HT1080 (cell line): ENCODE measurements around the gene FMNL2. TPM values are rescaled to one million over a fixed set of nuclear protein-coding genes. Genes with fewer than 3 reads are reported as not detected.
A peak's percentile ranks its signal among the peaks of the same experiment; 100 is the strongest.
"Not testable (repeated sequence)": the region's sequence is repeated elsewhere in the genome, so short reads cannot be mapped to it uniquely, and the experiment has no call there.

Experiments
- DNase-seq: peaks from one replicate; pipeline ENCODE4 v3.0.0-alpha.2; 2015; ENCODE audit warnings: low read depth
- total RNA-seq: library from RNA; depleted of rRNA; stranded (reverse); fragments of >200 nt; shearing (Covaris generic); gene quantifications from 2 replicates; pipeline ENCODE4 v1.2.3, GENCODE V29; 2014

The FMNL2 gene
- total RNA-seq, 1 experiment from 2014 or later = 42.6 TPM

DNA sequence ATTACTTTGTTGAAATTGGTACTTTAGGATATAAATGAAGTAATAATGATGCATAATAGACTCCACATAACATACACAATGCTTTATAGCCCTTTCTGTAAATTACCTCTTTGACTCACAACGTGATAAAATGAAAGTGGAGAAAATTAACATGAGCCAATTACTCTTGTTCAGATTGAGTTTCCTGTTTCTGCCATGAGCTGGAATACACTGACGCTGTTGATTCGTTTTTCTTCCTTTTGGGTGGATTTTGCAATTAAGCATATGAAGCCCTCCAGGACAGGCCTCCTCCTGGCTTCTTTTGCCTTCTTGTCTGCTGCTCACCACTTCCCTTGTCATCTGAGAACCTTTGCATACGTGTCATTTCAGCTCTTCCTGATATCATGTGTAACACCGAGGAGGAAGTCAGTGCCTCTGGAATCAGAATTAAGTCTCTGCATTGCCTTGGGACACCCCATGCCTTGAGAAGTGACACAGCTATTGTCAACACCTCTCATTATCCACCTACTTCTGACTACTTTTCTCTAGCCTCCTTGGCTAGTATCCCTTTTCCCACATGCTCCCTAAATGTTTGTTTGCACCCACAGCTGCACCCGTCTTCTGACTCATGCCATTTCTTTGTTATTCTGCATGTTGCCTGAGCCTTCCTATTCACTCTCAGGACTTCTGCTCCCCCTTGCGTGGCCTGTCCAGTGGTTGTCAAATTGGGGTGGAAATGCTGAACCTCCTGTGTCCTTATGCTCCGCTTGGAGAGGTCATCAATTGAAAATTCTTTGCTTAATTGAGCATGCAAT, 134.1 kb downstream of the FMNL2 start:
- peak; percentile 81 for DNase-seq

DNA sequence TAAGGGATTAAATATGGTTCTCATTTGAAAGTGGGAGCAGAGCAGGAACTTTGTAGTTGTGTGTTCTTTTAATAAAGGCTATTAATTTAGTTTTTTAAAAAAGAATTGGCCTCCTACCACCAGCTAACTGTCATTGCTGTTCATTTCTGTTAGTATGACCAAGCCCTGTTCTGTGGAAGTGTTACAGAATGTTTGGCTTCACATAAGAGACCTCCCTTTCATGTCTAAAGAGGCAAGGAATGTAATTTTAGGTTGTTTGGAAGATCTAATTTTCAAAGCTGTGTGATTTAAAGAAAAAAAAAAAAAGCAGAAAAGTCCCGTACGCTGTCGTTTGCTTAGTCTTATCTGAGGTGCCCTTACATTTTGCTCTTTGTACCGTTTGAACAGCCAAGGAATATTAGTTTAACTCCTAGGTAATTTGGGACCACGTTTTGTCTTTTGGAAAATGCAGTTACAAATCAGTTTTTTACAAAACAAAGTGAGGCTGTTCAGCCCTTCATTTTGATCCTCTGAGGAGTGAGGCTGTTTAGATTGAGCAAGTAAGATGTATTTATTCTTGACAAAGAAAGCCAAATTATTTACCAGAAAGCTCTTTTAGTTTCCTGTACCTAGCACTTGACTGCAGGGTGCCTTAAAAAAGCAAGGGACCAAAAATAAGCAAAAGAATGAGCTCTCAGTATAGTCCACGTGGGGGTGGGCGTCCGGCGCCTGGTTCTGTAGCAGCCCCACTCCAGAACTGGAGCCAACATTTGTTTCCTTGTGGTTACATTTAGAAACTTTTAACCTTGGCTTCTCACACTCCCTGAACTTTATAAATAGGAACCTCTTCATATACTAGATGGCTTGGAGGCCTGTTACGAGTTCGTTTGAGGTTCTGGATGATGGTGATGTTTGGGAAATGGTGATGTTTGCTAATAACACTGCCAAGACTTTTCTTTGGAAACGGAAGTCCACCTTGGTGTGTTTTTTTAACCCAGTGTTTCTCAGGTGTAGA, 136.2 kb downstream of the FMNL2 start:
- DNase-seq = no peak

DNA sequence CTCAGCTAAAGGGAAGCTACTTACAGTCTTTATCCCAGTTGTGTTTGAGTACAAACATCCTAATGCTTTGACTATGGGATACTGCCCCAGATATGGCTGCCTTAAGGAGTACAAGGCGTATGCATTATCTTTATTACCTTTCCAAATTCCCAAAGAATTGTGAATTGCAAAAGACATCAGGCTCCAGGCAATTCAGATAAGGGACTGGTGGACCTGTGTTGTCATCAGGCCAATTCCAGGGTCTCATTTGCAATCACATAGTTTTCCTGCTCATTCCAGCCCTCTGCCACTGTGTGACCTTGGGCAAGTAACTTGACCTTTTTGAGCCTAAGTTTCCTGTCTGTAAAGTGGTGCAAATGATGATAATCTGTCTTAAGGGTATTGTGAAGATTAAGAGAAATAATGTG, 137.5 kb downstream of the FMNL2 start:
- DNase-seq = no peak

DNA sequence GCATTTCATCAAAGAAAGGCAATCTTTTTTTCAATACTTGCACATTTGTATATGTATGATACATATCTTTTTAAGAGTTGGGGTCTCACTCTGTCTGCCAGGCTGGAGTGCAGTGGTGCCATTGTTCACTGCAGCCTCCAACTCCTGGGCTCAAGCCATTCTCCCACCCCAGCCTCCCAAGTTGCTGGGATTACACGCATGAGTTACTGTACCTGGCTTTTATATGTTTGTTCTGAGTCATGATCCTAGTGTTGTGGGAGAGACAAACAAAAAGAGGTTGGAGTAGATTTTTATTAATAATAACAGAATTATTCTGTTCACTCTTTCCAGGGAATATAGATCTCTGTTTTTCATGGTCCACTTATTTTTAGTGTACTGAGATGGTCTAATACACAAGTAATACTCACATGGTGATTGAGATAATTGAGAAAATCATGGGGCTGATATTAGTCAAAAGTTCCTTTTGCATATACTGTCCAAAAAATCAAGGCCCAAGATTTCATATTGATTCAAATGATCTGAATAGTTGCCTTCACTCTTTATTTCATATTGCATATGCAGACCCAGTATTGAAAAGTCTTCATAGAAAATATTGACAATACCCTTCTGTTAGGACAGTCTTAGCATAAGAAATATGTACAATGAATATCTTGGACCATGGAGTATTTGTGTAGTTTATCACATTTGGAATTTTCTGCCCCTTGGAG, 138.3 kb downstream of the FMNL2 start:
- DNase-seq = no peak

DNA sequence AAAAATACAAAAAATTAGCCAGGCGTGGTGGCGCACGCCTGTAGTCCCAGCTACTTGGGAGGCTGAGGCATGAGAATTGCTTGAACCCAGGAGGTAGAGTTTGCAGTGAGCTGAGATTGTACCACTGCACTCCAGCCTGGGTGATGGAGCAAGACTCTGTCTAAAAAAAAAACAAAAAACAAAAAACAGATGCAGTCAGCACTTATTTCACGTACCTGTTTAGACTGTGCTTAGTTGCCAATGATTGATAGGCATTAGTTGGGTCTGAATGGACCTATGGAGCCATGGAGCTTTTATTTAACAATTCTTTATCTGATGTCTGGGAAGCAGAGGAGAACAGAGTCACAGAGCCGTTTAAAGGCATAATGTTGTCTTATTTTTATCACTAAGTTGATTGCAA, 139.5 kb downstream of the FMNL2 start:
- DNase-seq = not testable (repeated sequence)

DNA sequence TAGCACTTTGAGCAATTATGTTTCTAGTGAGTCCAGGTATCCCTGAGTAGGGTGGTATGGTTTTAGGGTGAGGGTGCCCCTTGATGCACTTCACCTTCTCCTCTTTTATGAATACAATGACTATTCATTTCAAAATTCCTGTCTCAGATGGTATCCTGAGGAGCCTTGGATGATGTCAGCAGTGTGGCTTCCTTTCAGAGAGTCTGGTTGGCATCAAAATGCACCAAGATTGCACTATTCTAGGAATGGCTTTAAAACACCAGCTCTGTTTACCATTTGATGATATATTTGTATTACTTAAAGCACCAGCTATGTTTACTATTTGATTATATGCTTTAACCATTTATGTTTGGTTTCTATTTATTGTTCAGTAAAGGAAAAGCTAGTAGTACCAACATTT, 141.0 kb downstream of the FMNL2 start:
- DNase-seq = peak; percentile 27

DNA sequence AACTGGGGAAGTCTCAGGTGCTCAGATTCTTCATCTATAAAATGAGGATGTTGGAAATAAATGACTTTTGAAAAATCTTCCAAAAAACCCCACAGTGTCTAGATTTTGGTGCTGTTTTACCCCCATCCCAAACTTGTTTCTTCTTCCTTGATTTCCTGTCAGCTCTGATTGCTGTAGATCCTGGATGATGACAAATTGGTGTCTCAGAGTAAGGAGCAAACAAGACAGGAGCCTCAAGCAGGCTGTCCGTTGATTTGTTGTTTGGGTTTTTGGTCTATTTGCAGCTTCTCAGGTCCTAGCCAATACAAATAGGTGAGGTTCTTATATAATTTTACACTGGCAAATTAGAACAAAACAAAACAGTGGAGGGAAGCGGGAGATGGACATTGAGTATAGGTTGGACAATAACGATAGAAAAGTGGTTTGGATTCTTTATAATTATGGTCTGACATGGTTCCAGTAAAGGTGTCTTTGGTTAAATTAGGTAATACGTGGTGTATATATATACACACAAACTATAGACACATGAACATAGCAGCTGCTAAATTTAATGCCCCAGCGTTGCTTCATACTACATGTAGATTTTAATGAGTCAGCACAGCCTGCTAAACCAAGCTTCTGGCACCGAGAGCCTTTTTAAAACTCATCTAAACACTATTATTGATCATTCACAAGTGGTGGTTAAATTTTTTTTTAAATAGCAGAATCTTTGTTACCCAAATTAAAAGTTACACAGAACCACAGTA, 142.5 kb downstream of the FMNL2 start:
- no peak for DNase-seq

DNA sequence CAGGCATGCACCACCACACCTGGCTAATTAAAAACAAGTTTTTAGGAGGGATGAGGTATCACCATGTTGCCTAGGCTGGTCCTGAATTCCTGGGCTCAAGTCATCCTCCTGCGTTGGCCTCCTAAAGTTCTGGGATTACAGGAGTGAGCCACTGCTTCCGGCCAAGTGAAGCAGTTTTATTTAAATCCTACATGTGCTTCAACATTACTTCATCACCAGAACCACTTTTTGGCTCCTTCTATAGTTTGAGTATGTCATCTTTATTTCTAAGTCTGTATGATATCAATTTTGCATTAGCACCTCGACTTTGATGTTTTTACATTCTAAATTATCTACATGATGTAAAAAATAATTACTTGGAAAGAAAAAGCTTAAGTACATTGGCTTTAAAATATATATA, 144.3 kb downstream of the FMNL2 start:
- DNase-seq = no peak

GRCh38 chr2:152480821-152481399, 145.9 kb downstream of the FMNL2 start:
- DNase-seq = no peak

- DNase-seq = no peak
These were observed 147.1 kb downstream of the FMNL2 start for GRCh38 chr2:152481881-152482583.

DNA sequence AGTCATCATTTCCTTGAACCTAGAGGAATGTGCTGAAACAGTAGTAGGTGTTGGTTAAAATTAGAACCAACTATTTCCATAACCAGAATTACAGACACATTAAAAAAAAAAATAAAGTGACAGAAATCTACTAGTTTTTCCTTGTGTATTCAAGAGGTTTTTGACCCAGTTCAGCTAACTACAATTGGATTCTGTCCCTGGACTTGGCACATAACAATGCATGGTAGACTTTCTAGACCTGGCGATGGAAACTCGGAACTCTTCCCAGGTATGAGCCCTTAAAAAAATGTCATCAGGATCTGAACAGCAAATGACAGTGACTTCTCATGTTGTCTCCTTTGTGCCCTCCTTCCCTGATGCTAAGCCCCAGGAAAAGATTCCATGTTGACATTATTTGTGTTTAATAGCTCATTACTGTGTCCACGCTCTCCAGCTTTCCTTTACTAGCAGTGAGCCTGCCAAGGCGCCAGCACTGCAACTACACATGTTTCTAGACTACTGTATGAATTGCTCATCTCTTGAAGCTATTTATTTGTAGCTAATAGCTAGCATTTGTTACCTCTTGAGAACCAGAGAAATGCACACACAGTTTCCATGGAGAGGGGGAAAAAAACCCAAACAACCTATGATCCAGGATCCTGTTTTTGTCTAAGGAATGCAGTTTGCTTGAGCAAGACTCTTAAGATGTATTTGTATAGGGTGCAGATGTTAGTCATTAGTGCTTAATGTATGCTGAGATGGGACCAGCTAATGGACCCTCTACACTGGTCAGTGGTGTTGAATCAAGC, 148.5 kb downstream of the FMNL2 start:
- no peak for DNase-seq

- DNase-seq = no peak
These were observed 151.2 kb downstream of the FMNL2 start for GRCh38 chr2:152485954-152486736.

DNA sequence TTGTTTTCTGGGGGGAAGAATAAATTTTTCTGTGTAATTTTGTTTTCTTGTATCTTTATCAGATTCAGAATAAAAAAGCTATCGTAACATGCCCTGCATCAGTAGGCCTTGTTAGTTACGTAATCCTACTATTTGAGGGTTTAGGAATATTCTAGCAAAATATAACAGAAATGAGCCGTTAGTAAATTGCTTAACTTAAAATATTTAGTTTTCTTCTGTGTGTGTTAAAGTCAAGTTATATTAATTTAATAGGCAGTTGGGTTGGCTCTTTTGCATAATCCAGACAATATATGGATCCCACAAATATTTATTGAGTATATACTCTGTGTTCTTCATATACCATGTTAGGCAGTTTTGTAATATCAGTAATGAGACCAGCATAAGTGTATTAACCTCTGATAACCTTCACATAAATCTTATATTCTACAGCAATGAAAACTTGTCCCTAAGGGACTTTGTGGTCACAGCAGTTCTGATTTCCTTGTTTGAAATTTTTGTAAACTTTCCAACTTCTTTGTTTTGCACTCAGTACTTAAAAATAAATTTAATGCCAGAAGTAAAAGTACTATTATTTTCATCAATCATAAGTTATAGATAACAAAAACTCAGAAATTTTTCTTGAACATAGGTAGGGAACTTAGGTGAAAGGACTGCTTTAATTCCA, 151.9 kb downstream of the FMNL2 start:
- DNase-seq = no peak

DNA sequence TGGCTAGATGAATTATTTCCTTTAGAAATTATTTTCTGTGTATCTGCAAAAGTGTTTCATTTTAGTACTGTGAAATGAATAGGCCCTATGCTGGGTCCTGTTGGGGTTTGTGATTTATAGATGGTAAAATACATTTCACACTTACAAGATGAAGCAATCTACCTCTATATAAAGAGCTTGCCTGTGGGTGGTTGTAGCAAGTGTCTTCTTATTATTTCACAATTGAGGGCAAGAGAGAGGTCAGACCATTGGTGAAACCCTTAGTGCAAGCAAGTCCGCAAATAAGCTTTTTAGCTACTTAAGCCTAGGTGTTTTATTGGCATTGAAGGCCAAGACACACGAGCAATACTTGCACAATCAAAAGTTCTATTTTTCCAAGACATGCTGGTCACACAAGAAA, 153.1 kb downstream of the FMNL2 start:
- no peak for DNase-seq

GRCh38 chr2:152489364-152489763, 154.4 kb downstream of the FMNL2 start:
- DNase-seq = no peak

GRCh38 chr2:152490686-152491455, 155.9 kb downstream of the FMNL2 start:
- no peak for DNase-seq

DNA sequence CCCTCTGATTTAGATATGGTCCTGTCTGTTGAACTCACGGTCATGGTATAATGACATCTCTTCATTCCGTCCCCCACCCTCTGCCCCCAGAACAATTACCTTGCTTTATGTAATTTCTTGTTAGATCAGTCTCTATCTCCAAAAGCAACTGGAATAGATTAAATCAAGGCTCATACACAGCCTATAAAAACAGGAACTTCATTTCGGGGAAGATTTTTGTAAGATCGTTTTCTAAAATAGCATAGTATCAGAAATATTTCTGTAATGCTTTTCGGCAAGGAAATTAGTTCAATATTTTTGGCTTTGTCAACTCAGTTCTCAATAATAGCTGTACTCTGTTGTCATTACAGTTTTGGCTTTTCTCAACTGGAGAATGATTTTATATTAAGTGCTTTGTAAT, 157.2 kb downstream of the FMNL2 start:
- no peak for DNase-seq
